HG03469 (cell line): ENCODE results near the gene TRAT1.
A peak's percentile ranks its signal among the peaks of the same experiment; 100 is the strongest.
"Not testable (repeated sequence)": the region's sequence is repeated elsewhere in the genome, so short reads cannot be mapped to it uniquely, and the experiment has no call there.

Experiments used
- ATAC-seq: cut with Tn5 transposase; IDR thresholded peaks from one replicate; pipeline ENCODE4 v1.9.1; 2021; ENCODE audit warnings: mild to moderate bottlenecking, moderate library complexity, moderate number of reproducible peaks; ENCODE audit not compliant: unreplicated experiment

TRAT1 gene, protein sequence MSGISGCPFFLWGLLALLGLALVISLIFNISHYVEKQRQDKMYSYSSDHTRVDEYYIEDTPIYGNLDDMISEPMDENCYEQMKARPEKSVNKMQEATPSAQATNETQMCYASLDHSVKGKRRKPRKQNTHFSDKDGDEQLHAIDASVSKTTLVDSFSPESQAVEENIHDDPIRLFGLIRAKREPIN

DNA sequence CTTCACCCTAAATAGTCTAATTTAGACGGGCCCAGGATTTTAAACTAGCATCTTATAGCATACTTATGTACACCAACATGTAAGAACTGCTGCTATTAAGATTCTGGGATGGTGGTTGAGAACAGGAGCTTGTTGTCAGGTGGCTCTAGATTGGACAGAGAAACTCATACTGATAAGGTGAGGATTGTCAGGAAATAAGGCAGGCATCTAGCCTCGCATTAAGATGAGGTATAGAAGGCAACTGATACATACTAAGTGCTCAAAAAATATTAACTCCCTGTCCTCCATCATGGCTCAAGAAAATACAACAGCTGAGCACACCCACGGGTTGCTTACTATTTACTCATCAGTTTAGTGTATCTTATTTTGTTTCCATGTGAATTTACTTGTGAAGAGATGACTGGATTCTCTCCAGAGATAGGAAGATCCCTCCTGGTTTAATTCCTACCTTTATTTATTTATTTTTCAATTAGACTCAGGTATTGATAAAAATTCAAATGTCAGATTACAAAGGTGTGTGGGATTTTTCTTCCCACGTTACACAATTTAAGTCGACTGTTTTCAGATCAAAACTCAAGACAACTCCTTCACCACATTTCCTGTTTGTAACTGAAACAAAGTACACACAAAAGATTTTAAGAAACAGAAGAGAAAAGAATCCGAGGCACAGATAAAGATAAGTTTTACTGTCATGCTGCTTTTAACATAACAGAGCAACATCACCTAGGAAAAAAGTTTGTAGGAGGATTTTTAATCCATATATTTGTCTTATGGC, at the start of gene TRAT1:
Gene TRAT1, plus strand, starts transcription at position 664 of the 775 bp plus-strand sequence. CDS start 142 bp downstream, outside the sequence.
- no peak for ATAC-seq

DNA sequence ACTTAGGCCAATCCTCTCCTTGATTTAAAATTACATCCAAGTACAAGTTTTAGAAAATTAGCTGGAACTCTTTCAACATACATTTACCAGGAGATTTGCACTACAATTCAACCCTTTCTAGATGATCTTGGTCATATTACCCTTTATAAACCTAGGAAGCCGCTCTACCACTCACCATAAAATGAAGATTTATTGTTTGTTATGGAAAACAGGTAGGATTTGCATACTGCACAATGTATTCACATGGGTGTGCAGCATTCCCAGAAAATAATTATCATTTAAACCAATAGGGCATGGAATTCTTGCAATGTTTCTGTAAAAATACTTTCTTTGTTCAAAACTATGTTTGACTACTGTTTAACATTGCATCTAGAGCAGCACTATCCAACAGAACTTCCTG, 46.9 kb upstream of the TRAT1 start:
- ATAC-seq = no peak

DNA sequence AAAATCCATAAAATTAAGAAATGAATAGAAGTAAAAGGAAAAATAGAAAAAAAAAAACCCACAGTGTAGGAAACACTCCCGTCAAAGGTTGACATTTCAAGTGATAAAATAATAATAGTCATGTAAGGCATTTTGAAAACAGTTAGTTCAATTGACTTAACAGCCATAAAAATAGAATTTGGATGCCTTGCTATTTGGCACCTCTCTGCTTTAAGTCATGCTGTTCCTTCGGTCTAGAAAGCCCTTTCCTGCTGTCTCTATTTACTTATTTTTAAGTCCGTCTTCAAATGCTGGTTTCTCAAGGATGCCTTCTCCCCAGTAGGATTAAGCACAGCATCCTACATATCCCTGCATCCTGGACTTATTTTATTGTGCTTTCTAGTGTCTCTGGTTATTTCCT, 43.1 kb upstream of the TRAT1 start:
- ATAC-seq = no peak

DNA sequence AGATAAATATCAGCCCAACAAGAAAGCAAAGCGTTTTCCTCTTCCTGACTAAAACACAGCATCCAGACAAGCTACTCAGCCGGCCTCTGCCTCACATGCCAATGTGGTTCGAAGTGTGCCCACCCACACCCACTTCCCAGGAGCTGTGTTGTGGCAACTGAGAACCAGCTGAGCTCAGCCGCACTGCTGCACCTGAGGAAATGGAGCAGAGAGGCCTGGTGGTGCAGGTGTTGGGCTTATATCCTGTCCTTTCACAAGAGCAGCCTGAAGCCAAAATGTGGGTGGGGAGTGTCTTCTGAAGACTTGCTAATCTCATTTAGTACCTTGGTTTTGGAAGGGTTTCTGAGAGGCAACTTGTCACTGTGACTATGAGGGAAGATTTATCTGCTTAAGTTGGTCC, 42.4 kb upstream of the TRAT1 start:
- ATAC-seq = no peak

DNA sequence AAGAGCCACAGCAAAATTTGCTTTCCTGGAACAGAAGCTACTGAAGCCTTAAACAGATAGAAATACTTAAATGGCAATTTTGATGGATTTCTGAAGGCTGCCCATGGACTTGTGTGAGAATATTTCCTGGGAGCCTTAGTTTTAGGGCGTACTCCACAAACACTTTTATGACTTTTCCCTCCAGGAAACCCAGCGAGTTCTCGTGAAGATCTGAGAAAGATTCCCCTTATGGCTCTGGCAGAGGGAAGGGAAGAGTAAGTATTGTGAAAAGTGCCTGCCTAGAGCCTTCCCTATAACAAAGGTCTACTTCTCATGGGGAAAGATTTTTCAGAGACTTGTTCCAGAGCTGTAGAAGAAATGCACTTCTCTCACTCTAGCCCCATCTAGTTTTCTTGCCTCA, 31.1 kb upstream of the TRAT1 start:
- no peak for ATAC-seq

DNA sequence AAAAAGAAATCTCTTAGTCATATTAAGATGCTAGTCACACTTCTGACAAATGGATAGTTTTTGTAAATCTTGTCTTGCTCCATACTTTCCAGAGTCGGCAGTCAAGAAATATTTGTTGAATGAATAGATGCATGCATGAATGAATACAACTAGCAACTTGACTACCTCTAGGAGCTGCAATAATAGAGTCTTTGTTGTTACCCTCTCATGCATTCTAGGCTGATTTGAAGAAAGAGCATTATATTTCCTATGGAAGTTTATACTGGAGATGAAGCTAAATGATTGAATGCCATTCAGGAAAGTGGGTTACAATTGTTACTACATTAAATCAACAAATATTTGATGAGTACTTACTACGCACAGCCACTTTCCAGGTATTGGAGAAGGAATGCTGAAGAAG, 18.1 kb upstream of the TRAT1 start:
- ATAC-seq = no peak

DNA sequence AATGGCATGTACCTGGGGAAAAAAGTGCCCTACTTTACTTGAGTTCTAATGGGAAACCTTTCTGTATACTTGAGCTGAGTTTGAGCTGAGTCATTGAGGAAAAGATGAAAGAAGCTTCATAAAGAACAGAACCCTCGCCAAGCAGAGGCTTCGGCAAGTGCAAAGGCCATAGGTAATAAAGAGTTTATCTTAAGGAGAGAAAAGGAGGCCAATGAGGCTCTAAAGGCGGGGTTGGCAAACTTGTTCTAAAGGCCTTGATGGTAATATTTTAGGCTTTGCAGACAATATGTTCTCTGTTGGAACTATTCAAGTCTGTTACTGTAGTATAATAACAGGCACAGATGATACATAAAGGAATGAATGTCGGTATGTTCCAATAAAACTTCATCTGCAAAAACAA, 17.6 kb upstream of the TRAT1 start:
- ATAC-seq = no peak

DNA sequence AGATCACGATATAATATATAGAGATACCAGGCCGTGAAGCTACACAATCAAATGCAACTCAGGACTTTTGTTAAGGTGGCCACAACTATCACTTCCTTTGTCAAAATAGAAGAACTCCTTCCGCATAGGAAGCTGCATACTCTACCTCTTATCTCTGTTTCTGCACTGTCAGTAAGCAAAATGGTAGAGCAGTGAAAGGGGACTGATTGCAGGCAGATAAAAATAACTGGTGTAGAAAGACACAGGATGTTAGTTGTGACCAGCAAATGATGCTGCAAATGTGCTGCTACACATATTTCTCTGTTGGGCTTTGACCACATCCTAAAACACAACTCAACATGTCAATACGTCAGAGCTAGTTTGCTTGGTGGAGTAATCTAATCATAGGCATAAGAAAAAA, 16.3 kb upstream of the TRAT1 start:
- no peak for ATAC-seq

DNA sequence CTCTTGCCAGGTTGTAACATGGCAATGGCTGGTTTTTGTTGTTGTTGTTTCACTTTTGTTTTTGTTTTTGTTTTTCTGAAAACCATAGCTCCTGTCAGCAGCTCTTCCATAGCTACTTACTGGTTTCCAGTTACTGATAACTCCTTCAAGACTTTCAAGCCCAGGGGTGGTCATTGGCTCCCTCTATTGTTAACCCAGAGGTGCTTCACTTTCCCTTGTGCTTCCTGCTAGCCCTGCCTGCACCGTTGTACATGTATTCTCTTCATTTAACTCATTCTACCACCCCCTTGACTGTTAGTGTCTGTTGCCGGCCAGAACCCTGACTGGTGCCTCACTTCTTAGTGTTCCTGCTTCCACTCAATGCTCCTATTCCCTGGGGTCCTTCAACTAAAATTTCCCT, 4.2 kb upstream of the TRAT1 start:
- peak; percentile 85 for ATAC-seq

DNA sequence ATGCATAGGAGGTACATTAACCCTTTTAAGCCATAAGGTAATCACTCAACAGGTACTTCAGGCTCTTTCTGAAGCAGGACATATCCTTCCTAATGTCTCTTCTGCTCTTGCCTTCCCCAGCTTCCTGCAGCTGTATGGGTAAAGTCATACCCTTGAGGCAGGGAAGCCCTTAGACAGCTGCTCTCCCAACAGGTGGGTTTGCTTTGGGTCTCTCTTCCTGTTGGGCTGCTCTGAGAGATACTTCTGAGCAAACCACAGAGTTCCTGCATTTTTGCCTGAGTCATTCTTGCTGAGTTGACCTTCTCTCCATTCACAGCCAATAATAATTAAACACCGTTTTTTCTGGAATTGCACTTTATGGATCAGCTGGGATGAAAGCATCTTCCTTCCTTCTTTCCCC, 2.0 kb upstream of the TRAT1 start:
- ATAC-seq = no peak

DNA sequence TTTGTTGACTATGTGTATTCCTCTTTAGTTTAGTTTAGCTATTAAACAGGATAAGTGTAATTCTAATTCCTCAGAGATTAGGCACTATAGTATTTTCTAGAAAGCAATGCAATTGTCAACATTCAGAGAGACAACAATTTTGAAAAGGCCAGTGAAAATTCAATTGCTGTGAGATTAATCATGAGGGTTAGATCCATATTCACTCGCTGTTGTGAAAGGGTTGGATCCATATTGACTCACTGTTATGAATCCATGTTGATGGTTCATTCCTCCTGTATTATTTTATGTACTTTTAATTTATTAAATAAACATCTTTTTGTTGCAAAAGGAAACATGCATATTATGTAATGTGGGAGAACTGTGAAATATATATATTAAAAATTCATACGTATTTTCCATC, 641 bp downstream of the TRAT1 start:
- ATAC-seq = no peak

DNA sequence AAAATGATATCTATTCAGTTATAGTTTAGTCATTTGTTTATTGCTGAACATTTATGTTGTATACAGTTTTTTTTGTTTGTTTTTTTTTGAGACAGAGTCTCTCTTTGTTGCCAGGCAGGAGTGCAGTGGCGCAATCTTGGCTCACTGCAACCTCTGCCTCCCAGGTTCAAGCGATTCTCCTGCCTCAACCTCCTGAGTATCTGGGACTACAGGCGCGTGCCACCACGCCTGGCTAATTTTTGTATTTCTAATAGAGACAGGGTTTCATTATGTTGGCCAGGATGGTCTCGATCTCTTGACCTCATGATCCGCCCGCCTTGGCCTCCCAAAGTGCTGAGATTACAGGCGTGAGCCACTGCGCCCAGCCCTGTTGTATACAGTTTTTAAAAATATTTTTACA, 1.2 kb downstream of the TRAT1 start:
- not testable (repeated sequence) for ATAC-seq

DNA sequence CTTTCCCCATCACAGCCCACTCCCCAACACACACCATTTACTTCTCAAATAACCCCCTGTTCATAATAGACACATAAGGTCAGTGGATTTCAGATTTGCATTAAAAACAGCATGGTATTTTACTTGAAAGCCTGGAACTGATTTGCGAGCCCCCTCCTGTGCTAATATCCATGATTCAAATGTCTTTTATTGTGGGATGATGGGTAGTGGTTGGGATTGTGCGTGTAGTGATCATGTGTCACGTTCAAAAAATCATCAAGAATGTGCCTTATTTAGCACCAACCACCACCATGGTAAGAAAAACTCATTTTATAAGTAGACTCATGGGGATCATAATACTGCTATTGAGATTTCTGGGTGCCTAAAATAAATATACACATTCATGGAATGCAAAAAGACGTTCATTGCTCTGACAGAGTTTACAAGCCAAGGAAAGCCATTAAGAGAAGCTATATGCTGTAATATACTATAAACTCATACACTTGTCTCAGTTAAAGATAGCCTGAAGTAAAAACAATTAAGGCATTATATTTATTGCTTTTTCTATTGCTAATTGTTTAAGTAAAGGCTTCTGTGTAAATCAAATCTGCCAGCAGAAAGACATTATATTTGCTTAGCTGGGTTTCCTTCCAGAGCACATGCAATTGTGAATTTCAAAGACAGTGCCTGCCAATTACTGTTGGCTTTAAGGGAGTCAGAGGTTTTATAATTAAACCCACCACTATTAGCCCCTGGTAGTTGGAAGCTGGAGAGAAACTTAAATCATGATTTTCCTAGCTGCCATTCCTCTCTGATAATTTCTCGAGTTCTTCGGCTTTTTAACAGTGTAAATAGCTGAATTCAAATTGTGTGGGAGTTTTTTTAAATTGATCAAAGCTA, 4.0 kb downstream of the TRAT1 start:
- ATAC-seq = no peak

DNA sequence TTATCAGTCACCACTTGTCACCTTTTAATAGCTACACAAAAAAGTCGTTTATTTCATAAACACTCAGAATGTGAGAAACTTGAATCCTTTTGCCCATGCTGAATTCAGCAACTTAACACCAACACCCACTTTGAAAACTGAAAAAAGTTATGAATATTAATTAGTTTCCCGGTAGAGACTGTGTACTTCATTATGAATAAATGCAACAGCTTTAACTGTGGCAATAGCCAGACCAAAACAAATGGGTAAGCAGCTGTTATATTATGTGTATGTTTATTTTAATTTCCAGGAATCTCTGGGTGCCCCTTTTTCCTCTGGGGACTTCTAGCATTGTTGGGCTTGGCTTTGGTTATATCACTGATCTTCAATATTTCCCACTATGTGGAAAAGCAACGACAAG, 7.8 kb downstream of the TRAT1 start:
- ATAC-seq = no peak

DNA sequence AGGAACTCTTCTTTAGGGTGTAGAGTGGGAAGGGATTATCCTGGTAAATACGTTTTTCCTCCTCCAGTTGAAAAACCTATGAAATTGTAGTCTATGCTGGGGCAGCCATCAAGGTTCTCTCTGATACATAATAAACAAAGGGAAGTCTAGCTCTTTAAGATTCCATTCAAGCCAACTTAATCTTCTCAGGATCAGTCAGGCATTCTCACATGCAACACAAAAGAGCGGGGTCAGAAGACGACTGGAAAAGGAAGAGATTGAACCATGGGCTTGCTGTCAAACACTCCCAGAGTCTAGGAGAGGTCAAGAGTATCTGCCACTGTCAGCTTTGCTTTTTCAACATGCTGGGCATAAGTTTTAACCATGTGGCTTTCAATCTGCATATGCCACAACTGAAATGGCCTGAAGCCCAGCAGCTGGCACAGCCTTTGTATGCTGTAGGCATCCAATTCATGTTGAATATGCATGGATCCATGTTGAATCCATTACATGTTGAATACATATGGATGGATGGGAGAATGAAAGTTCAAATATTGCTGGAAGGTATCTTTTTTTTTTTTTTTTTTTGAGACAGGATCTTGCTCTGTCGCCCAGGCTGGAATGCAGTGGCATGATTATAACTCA, 8.5 kb downstream of the TRAT1 start:
- ATAC-seq = no peak

DNA sequence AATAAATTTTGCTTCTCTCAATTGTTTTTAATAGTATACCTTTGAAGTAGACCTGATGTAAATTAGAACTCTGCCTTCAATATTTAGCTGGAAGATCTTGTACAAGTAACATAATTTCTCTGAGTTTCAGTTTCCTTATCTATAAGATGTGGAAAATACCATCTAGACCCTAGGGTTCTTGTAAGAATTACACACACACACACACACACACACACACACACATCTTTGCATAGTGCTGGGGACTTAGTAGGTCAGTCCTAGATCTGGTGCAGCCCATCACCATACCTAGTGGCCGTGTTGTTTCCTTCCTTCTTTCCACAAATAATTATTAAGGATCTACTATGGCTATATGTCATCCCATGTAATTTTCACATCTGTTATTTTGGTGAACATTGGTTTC, 11.0 kb downstream of the TRAT1 start:
- no peak for ATAC-seq

DNA sequence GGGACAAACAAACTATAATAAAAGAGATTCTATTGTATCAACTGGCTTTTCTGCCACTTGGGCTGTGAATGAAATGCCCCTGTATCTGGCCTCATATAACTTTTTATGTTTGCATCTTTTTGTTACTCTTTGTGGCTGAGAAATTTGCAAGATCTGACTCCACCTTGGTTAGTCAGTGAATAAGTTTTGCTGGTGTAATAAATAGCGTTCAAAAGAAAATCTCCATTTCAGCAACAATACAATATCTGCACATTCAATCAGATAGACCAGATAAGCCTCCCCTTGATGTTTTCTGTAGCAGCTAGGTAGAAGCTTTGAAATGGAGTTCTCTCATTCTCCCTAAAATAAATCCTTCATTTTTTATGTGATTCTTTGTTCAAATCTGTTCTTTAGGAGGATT, 12.0 kb downstream of the TRAT1 start:
- ATAC-seq = no peak

DNA sequence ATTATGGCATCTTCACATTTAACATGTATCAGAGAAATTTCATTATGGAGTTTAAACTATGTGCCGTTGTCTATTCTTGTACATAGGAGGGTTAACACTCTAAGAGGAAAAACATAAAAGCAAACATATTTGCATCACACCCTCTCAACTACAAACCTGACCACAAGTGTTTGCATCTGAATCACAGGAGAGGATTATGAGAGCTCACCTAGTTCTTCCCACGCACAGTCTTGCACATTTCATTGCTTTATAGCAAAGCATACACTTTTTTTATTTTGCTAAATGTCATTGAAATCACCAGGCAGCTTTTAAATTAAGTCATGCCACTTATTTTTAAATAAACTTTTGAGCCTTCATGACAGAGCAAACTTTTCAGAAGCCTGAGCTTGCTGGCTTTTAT, 12.5 kb downstream of the TRAT1 start:
- no peak for ATAC-seq

DNA sequence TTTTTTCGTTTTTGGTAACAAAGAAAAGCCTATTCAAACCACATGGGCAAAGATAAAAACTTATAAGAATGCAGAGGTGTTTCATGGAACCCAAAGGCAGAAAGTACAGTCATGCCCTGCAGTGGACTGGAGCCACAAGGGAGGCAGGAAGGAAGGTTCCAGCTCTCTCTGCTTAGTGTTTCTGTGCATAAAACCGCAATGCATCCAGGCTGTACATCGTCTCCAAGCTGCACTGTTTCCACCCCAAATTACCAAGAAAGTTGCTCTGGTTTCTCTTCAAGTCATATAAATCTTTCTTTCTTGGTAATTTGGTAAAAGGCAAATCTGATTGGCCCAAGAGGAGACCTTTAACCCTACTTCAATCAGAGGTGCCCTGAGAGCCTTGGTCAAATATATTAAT, 15.8 kb downstream of the TRAT1 start:
- no peak for ATAC-seq

DNA sequence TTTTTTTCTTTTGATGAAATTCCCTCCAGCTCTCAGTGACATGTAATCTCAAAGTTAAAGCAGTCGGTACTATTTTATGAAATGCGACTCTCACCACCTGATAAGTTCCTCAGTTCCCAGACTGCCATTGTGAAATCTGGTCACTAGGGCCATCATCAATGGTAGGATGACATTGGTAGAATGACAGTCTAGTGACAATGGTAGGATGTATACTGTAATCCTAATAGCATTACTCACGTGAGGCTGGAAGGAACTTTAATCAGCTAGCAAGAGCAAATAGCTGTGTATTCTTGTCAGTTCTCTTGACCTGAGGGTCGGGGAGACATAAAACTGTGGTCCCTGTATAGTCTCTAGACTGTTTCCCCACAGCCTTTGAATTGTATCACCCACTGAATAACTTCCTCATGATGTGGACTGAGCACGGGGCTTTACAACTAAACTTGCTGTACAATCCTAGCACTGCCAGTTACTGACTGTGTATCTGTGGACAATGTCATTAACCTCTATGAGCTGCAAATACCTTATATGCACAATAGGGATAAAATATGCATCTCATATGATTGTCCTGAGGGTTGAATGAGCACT, 23.2 kb downstream of the TRAT1 start:
- ATAC-seq = no peak

DNA sequence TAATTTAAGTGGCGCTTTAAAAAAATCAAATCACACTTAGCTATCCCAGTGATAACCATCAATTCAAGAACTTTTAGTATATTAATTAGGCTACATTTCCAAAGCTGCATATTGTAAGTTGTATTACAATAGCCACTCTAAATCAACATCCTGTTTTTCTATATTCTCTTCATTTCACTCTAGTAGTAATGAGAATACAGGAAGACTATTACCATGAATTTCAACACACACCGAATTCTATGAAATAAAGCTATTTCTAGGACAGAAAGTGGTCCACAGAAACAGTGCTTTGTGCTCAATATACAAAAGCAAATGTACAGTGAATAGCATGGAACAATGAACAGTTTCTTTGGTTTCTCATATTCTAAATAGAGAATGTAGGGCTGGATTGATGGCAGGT, 24.6 kb downstream of the TRAT1 start:
- ATAC-seq = no peak
